OCI-LY7 (cell line): Measurements from ENCODE around the gene GSDME. TPM values are rescaled to one million over a fixed set of nuclear protein-coding genes. Genes with fewer than 3 reads are reported as not detected.

Experiments
- BruUV-seq: library from RNA; stranded (reverse); fragments of 400-500 nt; replicated peaks from 2 replicates; lab custom pipeline; 2021; lab: Mats Ljungman, UMichigan
- CTCF ChIA-PET: fragments of 300-600 bp; sonication (Branson Sonifier 250); formaldehyde crosslinking; loops from one replicate; lab custom pipeline; 2022; ENCODE audit warnings: antibody characterized with exemption; ENCODE audit not compliant: unreplicated experiment; lab: Charles Lee
- POLR2A ChIA-PET: fragments of 300-600 bp; sonication (Branson Sonifier 250); formaldehyde crosslinking; loops from one replicate; lab custom pipeline; 2022; ENCODE audit warnings: antibody characterized with exemption; lab: Charles Lee
- DNase-seq: peaks from one replicate; pipeline ENCODE4 v3.0.0-alpha.2; 2015; ENCODE audit warnings: low spot score
- H2AFZ ChIP-seq: fragments of 200-600 bp; sonication (generic), shearing (Covaris generic); 2 replicates; pipeline ENCODE4 v1.6.1; 2014; ENCODE audit warnings: mild to moderate bottlenecking, antibody characterized with exemption, low read length, moderate library complexity
- H3K27ac ChIP-seq: fragments of 200-600 bp; sonication (generic); 2 replicates; pipeline ENCODE4 v1.5.1; 2014; ENCODE audit warnings: mixed run types, low read depth, mild to moderate bottlenecking, moderate library complexity, low read length, inconsistent platforms; ENCODE audit not compliant: poor library complexity, severe bottlenecking
- H3K36me3 ChIP-seq: fragments of 200-600 bp; sonication (generic); 2 replicates; pipeline ENCODE4 v1.6.1; 2014; ENCODE audit warnings: mild to moderate bottlenecking, antibody characterized with exemption, low read length, moderate library complexity, mixed read lengths; ENCODE audit not compliant: insufficient read depth
- H3K4me1 ChIP-seq: fragments of 200-600 bp; sonication (generic); 2 replicates; pipeline ENCODE4 v1.5.1; 2014; ENCODE audit warnings: mild to moderate bottlenecking, low read length; ENCODE audit not compliant: insufficient read depth, poor library complexity, severe bottlenecking
- H3K4me2 ChIP-seq: fragments of 200-600 bp; sonication (generic); 2 replicates; pipeline ENCODE4 v1.6.1; 2014; ENCODE audit warnings: mild to moderate bottlenecking, low read length
- H3K4me3 ChIP-seq: fragments of 200-600 bp; sonication (generic); 2 replicates; pipeline ENCODE4 v1.5.1; 2014; ENCODE audit warnings: mild to moderate bottlenecking, low read depth, low read length; ENCODE audit not compliant: poor library complexity, severe bottlenecking
- H3K79me2 ChIP-seq: fragments of 200-600 bp; sonication (generic); 2 replicates; pipeline ENCODE4 v1.6.1; 2016; ENCODE audit warnings: low read depth, mild to moderate bottlenecking, low read length, moderate library complexity, mixed read lengths; ENCODE audit not compliant: insufficient read depth
- H3K9me2 ChIP-seq: fragments of 200-600 bp; sonication (generic); 2 replicates; pipeline ENCODE4 v1.6.1; 2016; ENCODE audit warnings: mild to moderate bottlenecking, low read length, mixed read lengths; ENCODE audit not compliant: insufficient read depth
- H3K9me3 ChIP-seq: fragments of 200-600 bp; sonication (generic); 2 replicates; pipeline ENCODE4 v1.6.1; 2014; ENCODE audit warnings: mild to moderate bottlenecking, mixed run types, low read length, mixed read lengths
- H4K20me1 ChIP-seq: fragments of 200-600 bp; sonication (generic); 2 replicates; pipeline ENCODE4 v1.6.1; 2014; ENCODE audit warnings: mild to moderate bottlenecking, antibody characterized with exemption, low read length, moderate library complexity, mixed read lengths; ENCODE audit not compliant: insufficient read depth
- CTCF ChIP-seq: fragments of 200-600 bp; sonication (generic); conservative IDR thresholded peaks from 2 replicates; pipeline ENCODE4 v1.5.1; 2014; ENCODE audit warnings: mild to moderate bottlenecking, antibody characterized with exemption, low read length, moderate library complexity, mixed read lengths
- EZH2phosphoT487 ChIP-seq: fragments of 200-600 bp; sonication (generic); IDR thresholded peaks from 2 replicates; pipeline ENCODE4 v1.6.1; 2018; ENCODE audit warnings: low read depth, borderline replicate concordance, mild to moderate bottlenecking, mixed run types, antibody characterized with exemption, low read length, moderate library complexity, mixed read lengths
- intact Hi-C: fragments of 100-400 bp; cut with micrococcal nuclease; formaldehyde crosslinking; loops from one replicate; pipeline ENCODE4 v1.10.0; 2022; ENCODE audit not compliant: unreplicated experiment
- total RNA-seq, 2 experiments: library from RNA; depleted of rRNA in 1 of 2; stranded (reverse); fragments of >200 nt in 1 of 2; shearing (Covaris generic) in 1 of 2; gene quantifications; 2 replicates each; pipeline ENCODE4 v1.2.3, GENCODE V29; 2014 to 2022

GSDME gene
- total RNA-seq, 2 experiments from 2014 or later, result 33.0 to 41.7 TPM

GRCh38 chr7:24773646-24774045 is 16.4 kb upstream of the GSDME start:
- BruUV-seq, result no TSS peak

GRCh38 chr7:24769851-24770250 is 12.6 kb upstream of the GSDME start:
- Histone ChIP-seq H3K9me3 (no peaks in the 10 kb centered on the region), H3K4me1 (no peaks in the 10 kb centered on the region), H3K4me2 (no peak overlapping the region), H3K9me2 (no peaks in the 10 kb centered on the region), H3K36me3 (no peaks in the 10 kb centered on the region), H3K79me2 (no peaks in the 10 kb centered on the region), H4K20me1 (no peaks in the 10 kb centered on the region), H3K27ac (no peak overlapping the region), H2AFZ (no peak overlapping the region), H3K4me3 (no peak overlapping the region)
- BruUV-seq, result no TSS peak
- no peak for DNase-seq
- POLR2A ChIA-PET, result interaction anchor here (1.2 kb wide), 1 partner anchor 13 kb away, joined by 3 read pairs; no protein-coding TSS in a partner anchor
- TF ChIP-seq CTCF, result no peak
- TF ChIP-seq EZH2phosphoT487, result no peak
- CTCF ChIA-PET, result no interaction called here
- intact Hi-C loops, result no loop called here

More at GRCh38 chr7:24773646-24774045, 16.4 kb upstream of the GSDME start:
- H4K20me1 ChIP-seq, result no peaks in the 10 kb centered on the region
- POLR2A ChIA-PET, result interaction anchor here (1.1 to 1.4 kb wide), 3 partner anchors 39 to 126 kb away, joined by 3 to 4 read pairs (median 3); no protein-coding TSS in a partner anchor
- H3K36me3 ChIP-seq, result no peaks in the 10 kb centered on the region
- no peaks in the 10 kb centered on the region for H3K9me3 ChIP-seq
- H3K9me2 ChIP-seq, result no peaks in the 10 kb centered on the region
- no peak overlapping the region for H3K27ac ChIP-seq
- CTCF ChIA-PET, result no interaction called here
- H3K4me3 ChIP-seq, result no peak overlapping the region
- no peaks in the 10 kb centered on the region for H3K79me2 ChIP-seq
- TF ChIP-seq EZH2phosphoT487, result no peak
- TF ChIP-seq CTCF, result no peak
- intact Hi-C loops, result no loop called here
- no peak for DNase-seq
- no peak overlapping the region for H3K4me2 ChIP-seq
- H3K4me1 ChIP-seq, result peaks cover under 1% of the 10 kb centered on the region
- H2AFZ ChIP-seq, result no peak overlapping the region

GRCh38 chr7:24769014-24769830 is 12.0 kb upstream of the GSDME start:
- Histone ChIP-seq H3K4me1 (no peaks in the 10 kb centered on the region), H2AFZ (no peak overlapping the region), H3K79me2 (no peaks in the 10 kb centered on the region), H3K9me2 (no peaks in the 10 kb centered on the region), H4K20me1 (no peaks in the 10 kb centered on the region), H3K4me3 (no peak overlapping the region), H3K9me3 (no peaks in the 10 kb centered on the region), H3K27ac (no peak overlapping the region), H3K36me3 (no peaks in the 10 kb centered on the region), H3K4me2 (no peak overlapping the region)
- no TSS peak for BruUV-seq
- no peak for DNase-seq
- intact Hi-C loops, result no loop called here
- TF ChIP-seq CTCF (no peak), EZH2phosphoT487 (no peak)
- CTCF ChIA-PET, result no interaction called here
- POLR2A ChIA-PET, result no interaction called here
